Upper lobe of right lung (tissue), 1 donor: Measurements from ENCODE around the gene AKAP1. TPM values are rescaled to one million over a fixed set of nuclear protein-coding genes. Genes with fewer than 3 reads are reported as not detected.
A peak's percentile ranks its signal among the peaks of the same experiment; 100 is the strongest.

Experiments used
- ATAC-seq: fragments of 200-7000 bp; cut with Tn5 transposase; one replicate; pipeline ENCODE4 v1.9.1; 2020; ENCODE audit warnings: mild to moderate bottlenecking, moderate library complexity
- DNase-seq: peaks from one replicate; pipeline ENCODE4 v3.0.0-alpha.2; 2020
- H3K27ac ChIP-seq: fragments of 200-600 bp; one replicate; pipeline ENCODE4 v1.8.0; 2022
- H3K27me3 ChIP-seq: fragments of 200-600 bp; one replicate; pipeline ENCODE4 v1.8.0; 2022; ENCODE audit warnings: mild to moderate bottlenecking
- H3K36me3 ChIP-seq: fragments of 200-600 bp; one replicate; pipeline ENCODE4 v1.8.0; 2022
- H3K4me1 ChIP-seq: fragments of 200-600 bp; one replicate; pipeline ENCODE4 v1.8.0; 2022
- H3K4me3 ChIP-seq: fragments of 200-600 bp; one replicate; pipeline ENCODE4 v1.8.0; 2022; ENCODE audit warnings: mild to moderate bottlenecking
- H3K9me3 ChIP-seq: fragments of 200-600 bp; one replicate; pipeline ENCODE4 v1.8.0; 2022
- intact Hi-C: fragments of 100-400 bp; cut with DNase I; formaldehyde crosslinking; loops from one replicate; pipeline ENCODE4 v1.11.0; 2022
- total RNA-seq: library from RNA; stranded (reverse); fragmentation: NEBNext Ultra II Directional; extraction: Animal tissue kit (Norgen Biotek cat#: 25700); gene quantifications from one replicate; pipeline ENCODE4 v1.2.1, GENCODE V29; 2021
- TF ChIP-seq, protein P1 (sequence below): fragments of 200-600 bp; IDR thresholded peaks from one replicate; pipeline ENCODE4 v1.8.0; 2022; ENCODE audit warnings: antibody characterized with exemption
- donor health status: DM: no; HTN: yes; CAD: no; lungs with severe emphysema.

The AKAP1 gene
- total RNA-seq, 1 donor from 2014 or later, result 59.9 TPM

DNA sequence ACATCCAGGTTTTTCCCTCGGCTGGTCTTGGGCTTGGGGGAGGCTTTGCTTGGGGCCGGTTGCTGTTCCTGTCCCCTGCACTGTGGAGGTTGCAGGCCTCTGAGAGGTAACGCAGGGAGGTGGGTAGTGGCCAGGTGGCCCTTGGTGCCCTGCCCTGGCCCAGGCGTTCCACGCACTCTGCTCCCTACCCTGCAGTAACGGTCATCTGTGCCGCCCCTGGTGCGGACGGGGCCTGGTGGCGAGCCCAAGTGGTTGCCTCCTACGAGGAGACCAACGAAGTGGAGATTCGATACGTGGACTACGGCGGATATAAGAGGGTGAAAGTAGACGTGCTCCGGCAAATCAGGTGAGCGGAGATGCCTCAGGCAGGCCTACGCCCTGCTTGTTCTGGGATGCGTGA lies 30.9 kb downstream of the AKAP1 start:
- Histone ChIP-seq H3K27me3 (no peaks in the 10 kb centered on the region), H3K36me3 (peaks cover 86% of the 10 kb centered on the region), H3K4me3 (no peak overlapping the region), H3K4me1 (no peaks in the 10 kb centered on the region), H3K9me3 (no peaks in the 10 kb centered on the region), H3K27ac (no peak overlapping the region)
- DNase-seq (no peak), ATAC-seq (no peak)
- TF ChIP-seq, protein P1, sequence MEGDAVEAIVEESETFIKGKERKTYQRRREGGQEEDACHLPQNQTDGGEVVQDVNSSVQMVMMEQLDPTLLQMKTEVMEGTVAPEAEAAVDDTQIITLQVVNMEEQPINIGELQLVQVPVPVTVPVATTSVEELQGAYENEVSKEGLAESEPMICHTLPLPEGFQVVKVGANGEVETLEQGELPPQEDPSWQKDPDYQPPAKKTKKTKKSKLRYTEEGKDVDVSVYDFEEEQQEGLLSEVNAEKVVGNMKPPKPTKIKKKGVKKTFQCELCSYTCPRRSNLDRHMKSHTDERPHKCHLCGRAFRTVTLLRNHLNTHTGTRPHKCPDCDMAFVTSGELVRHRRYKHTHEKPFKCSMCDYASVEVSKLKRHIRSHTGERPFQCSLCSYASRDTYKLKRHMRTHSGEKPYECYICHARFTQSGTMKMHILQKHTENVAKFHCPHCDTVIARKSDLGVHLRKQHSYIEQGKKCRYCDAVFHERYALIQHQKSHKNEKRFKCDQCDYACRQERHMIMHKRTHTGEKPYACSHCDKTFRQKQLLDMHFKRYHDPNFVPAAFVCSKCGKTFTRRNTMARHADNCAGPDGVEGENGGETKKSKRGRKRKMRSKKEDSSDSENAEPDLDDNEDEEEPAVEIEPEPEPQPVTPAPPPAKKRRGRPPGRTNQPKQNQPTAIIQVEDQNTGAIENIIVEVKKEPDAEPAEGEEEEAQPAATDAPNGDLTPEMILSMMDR, result no peak
- intact Hi-C loops, result loop anchor here (10.0 kb wide), 1 partner anchor 111 kb away; no protein-coding TSS in a partner anchor

DNA sequence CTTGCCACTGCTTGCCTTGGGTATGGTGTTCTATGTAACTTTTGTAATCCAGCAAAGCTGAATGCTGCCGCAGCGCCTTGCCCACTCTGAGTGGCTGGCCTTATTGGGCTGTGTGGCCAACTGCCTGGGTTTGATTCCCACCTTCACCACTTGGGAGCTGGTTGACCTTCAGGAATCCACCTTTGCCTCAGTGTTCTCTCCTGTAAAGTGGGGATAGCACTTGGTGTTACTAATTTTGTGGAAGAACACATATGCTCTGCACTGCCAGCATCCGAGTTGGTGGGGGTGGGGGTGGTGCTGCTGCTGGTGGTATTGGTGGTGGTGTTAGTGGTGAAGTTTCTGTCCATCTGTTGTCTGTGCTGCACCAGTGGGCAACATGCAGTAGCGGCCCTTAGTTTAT lies 32.8 kb downstream of the AKAP1 start:
- TF ChIP-seq, protein P1, result no peak
- H3K4me3 ChIP-seq, result no peak overlapping the region
- no peaks in the 10 kb centered on the region for H3K9me3 ChIP-seq
- DNase-seq, result no peak
- H3K27me3 ChIP-seq, result no peaks in the 10 kb centered on the region
- peaks cover 85% of the 10 kb centered on the region for H3K36me3 ChIP-seq
- no peak for ATAC-seq
- no peak overlapping the region for H3K27ac ChIP-seq
- intact Hi-C loops, result loop anchor here (10.0 kb wide), 1 partner anchor 113 kb away; no protein-coding TSS in a partner anchor
- H3K4me1 ChIP-seq, result no peaks in the 10 kb centered on the region

DNA sequence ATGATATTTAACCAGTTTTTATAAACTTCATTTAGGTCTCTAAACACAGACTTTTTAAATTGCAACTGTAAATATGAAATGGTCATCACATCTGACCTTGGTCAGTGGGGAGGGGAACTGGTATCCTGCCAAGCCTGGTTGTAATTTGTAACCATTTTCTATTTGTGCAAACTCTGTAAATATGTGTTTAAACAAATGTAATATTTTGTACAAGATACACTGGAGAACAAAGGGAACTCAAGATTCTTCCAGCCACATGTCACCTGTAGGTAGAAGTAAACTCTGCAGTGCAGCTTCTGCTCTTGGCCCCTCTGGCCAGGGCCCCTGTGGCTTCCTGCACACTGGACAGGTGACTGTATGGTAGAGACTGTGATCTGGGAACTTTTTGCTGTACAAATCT lies 35.8 kb downstream of the AKAP1 start:
- no peaks in the 10 kb centered on the region for H3K27me3 ChIP-seq
- TF ChIP-seq, protein P1, result no peak
- H3K36me3 ChIP-seq, result peaks cover 87% of the 10 kb centered on the region
- intact Hi-C loops, result no loop called here
- no peaks in the 10 kb centered on the region for H3K4me1 ChIP-seq
- no peak overlapping the region for H3K27ac ChIP-seq
- no peak for ATAC-seq
- H3K9me3 ChIP-seq, result no peaks in the 10 kb centered on the region
- no peak for DNase-seq
- no peak overlapping the region for H3K4me3 ChIP-seq

DNA sequence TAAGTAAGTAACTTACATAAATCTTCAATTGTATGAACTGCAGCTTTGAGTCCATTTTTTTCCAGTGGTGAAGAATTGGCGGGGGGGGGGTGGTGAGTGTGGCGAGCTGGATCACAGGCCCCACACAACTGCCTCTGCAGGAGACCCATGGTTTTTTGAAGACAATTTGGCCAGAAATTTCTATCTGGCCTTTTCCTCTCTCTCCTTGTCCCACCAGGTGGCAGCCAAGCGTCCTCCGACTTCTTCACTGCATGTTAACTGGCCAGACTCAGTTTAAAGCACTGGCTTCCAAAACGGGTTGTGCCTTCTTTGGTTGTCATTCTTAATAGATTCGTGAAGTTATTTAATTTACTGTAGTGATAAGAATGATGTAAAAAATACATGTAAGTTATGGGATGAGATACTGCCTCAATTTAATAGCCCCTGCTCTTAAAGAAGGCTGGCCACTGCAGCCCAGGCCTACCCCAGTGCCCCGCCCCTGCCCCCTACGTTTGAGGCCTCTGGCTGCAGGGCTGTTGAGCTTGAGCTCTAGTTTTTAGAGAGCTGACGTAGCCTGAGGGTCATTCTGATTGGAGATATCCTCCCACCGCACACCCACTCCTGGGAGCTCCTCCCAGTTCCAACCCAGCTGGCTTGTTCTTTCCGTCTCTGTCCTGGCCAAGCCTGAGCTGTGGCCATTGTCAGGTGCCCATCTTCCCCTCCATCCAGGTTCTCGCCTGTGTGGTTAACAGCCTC lies 36.4 kb downstream of the AKAP1 start:
- no peak overlapping the region for H3K27ac ChIP-seq
- TF ChIP-seq, protein P1, result peak; percentile 25
- no peaks in the 10 kb centered on the region for H3K27me3 ChIP-seq
- H3K4me1 ChIP-seq, result no peaks in the 10 kb centered on the region
- H3K9me3 ChIP-seq, result no peaks in the 10 kb centered on the region
- intact Hi-C loops, result no loop called here
- DNase-seq (no peak), ATAC-seq (no peak)
- peaks cover 80% of the 10 kb centered on the region for H3K36me3 ChIP-seq
- no peak overlapping the region for H3K4me3 ChIP-seq

DNA sequence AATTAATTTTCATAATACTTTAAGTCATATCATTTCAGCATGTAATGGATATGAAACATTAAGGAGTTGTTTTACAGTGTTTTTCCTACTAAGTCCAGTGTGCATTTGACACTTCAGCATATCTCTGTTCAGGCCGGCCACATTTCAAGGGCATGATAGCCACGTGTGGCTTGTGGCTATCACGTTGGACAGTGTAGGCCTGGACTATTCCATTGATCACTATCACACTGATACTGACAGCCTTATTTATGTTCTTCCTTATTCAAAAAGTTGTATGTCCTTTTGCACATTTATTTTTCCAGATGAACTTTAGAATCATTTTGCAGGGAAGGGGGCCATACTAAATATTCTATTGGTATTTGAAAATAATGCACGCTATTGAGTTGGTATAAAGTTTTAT lies 39.0 kb downstream of the AKAP1 start:
- TF ChIP-seq, protein P1, result no peak
- Histone ChIP-seq H3K9me3 (no peaks in the 10 kb centered on the region), H3K36me3 (peaks cover 55% of the 10 kb centered on the region), H3K27me3 (no peaks in the 10 kb centered on the region), H3K27ac (no peak overlapping the region), H3K4me3 (no peak overlapping the region), H3K4me1 (no peaks in the 10 kb centered on the region)
- no peak for ATAC-seq
- intact Hi-C loops, result no loop called here
- no peak for DNase-seq

DNA sequence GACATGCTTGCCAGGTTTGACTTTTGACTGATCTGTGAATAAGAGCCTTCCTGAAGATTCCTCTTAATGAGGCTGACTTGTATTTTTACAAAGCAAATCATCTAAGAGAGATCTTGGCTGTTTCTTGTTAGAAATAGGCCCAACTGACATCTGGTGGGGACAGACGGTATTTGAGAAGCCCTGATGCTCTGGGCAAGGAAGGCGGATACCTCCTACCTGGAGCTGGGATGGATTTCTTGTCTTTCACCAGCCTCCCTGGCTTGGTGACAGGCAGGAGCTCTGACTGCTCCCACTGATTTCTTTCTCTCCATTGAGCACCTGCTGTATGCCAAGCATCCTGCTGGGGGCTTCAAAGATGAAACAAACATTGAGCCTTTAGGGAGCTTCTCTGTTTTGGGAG lies 40.4 kb downstream of the AKAP1 start:
- Histone ChIP-seq H3K27ac (no peak overlapping the region), H3K9me3 (no peaks in the 10 kb centered on the region), H3K27me3 (no peaks in the 10 kb centered on the region), H3K4me3 (no peak overlapping the region), H3K36me3 (peaks cover 41% of the 10 kb centered on the region), H3K4me1 (no peaks in the 10 kb centered on the region)
- ATAC-seq (no peak), DNase-seq (no peak)
- intact Hi-C loops, result no loop called here
- TF ChIP-seq, protein P1, result no peak
